MCF 10A (cell line): ENCODE measurements around the gene SERTAD3. TPM values are rescaled to one million over a fixed set of nuclear protein-coding genes. Genes with fewer than 3 reads are reported as not detected.

Experiments used
- BruUV-seq: library from RNA; stranded (reverse); fragments of 400-500 nt; replicated peaks from 2 replicates; lab custom pipeline; 2021; lab: Mats Ljungman, UMichigan
- CTCF ChIA-PET: fragments of 300-600 bp; sonication (Branson Sonifier 250); formaldehyde crosslinking; extraction: SDS; loops from one replicate; lab custom pipeline; 2021; ENCODE audit warnings: antibody characterized with exemption, inconsistent platforms; lab: Yijun Ruan, JAX
- POLR2A ChIA-PET: fragments of 300-600, 350-650 bp; sonication (Branson Sonifier 250); formaldehyde crosslinking; extraction: SDS; loops from one replicate; lab custom pipeline; 2020; ENCODE audit warnings: antibody characterized with exemption, inconsistent platforms; lab: Yijun Ruan, JAX
- DNase-seq: peaks from one replicate; pipeline ENCODE4 v3.0.0-alpha.2; 2018; ENCODE audit not compliant: unreplicated experiment
- H3K27ac Mint-ChIP-seq: one replicate; pipeline ENCODE4 v1.8.0; 2022; ENCODE audit warnings: mild to moderate bottlenecking, low read depth, mixed read lengths; ENCODE audit not compliant: unreplicated experiment
- H3K27me3 Mint-ChIP-seq: one replicate; pipeline ENCODE4 v1.8.0; 2022; ENCODE audit warnings: mixed read lengths; ENCODE audit not compliant: insufficient read depth, unreplicated experiment
- H3K36me3 Mint-ChIP-seq: one replicate; pipeline ENCODE4 v1.8.0; 2022; ENCODE audit warnings: mild to moderate bottlenecking, moderate library complexity, mixed read lengths; ENCODE audit not compliant: insufficient read depth, unreplicated experiment
- H3K4me1 Mint-ChIP-seq: one replicate; pipeline ENCODE4 v1.8.0; 2022; ENCODE audit warnings: mixed read lengths; ENCODE audit not compliant: insufficient read depth, unreplicated experiment
- H3K4me3 Mint-ChIP-seq: one replicate; pipeline ENCODE4 v1.8.0; 2022; ENCODE audit warnings: mild to moderate bottlenecking, moderate library complexity, mixed read lengths; ENCODE audit not compliant: unreplicated experiment
- H3K9me3 Mint-ChIP-seq: one replicate; pipeline ENCODE4 v1.8.0; 2022; ENCODE audit warnings: mixed read lengths; ENCODE audit not compliant: unreplicated experiment
- CTCF ChIP-seq: fragments of 200-600 bp; IDR thresholded peaks from one replicate; pipeline ENCODE4 v1.8.0; 2022; ENCODE audit warnings: antibody characterized with exemption, mild to moderate bottlenecking; ENCODE audit not compliant: unreplicated experiment
- intact Hi-C: fragments of 100-400 bp; cut with micrococcal nuclease; formaldehyde crosslinking; loops from 2 replicates; pipeline ENCODE4 v1.14.1; 2022
- total RNA-seq: library from RNA; stranded (reverse); gene quantifications from 2 replicates; pipeline ENCODE4 v1.2.3, GENCODE V29; 2022

The SERTAD3 gene
- total RNA-seq, 1 experiment from 2014 or later: 23.3 TPM

- ChIA-PET POLR2A (no interaction called here), CTCF (no interaction called here)
- Mint-ChIP-seq H3K27me3 (no peaks in the 10 kb centered on the region), H3K4me1 (no peaks in the 10 kb centered on the region), H3K9me3 (no peaks in the 10 kb centered on the region), H3K4me3 (no peak overlapping the region), H3K27ac (no peak overlapping the region), H3K36me3 (peaks cover 6% of the 10 kb centered on the region)
- no TSS peak for BruUV-seq
- DNase-seq: no peak
- intact Hi-C loops: no loop called here
- TF ChIP-seq CTCF: no peak
Observed at GRCh38 chr19:40472516-40472915, 28.4 kb upstream of the SERTAD3 start.

GRCh38 chr19:40471111-40471510 is 27.0 kb upstream of the SERTAD3 start:
- no peak overlapping the region for H3K27ac Mint-ChIP-seq
- ChIA-PET CTCF (no interaction called here), POLR2A (no interaction called here)
- peaks cover 6% of the 10 kb centered on the region for H3K36me3 Mint-ChIP-seq
- no peak overlapping the region for H3K4me3 Mint-ChIP-seq
- no peak for DNase-seq
- no peaks in the 10 kb centered on the region for H3K9me3 Mint-ChIP-seq
- no peaks in the 10 kb centered on the region for H3K27me3 Mint-ChIP-seq
- intact Hi-C loops: no loop called here
- peaks cover 6% of the 10 kb centered on the region for H3K4me1 Mint-ChIP-seq
- no peak for TF ChIP-seq CTCF
- no TSS peak for BruUV-seq

GRCh38 chr19:40469011-40469410 is 24.9 kb upstream of the SERTAD3 start:
- BruUV-seq: no TSS peak
- Mint-ChIP-seq H3K9me3 (no peaks in the 10 kb centered on the region), H3K36me3 (peaks cover 6% of the 10 kb centered on the region), H3K4me3 (no peak overlapping the region), H3K27me3 (no peaks in the 10 kb centered on the region), H3K4me1 (peaks cover 9% of the 10 kb centered on the region), H3K27ac (no peak overlapping the region)
- TF ChIP-seq CTCF: no peak
- DNase-seq: no peak
- intact Hi-C loops: no loop called here
- ChIA-PET CTCF (interaction anchor here (0.6 kb wide), 1 partner anchor 1223 kb away, joined by 3 read pairs; no protein-coding TSS in a partner anchor), POLR2A (interaction anchor here (1.2 kb wide), 1 partner anchor 137 kb away, joined by 4 read pairs; no protein-coding TSS in a partner anchor)

GRCh38 chr19:40466985-40467734 is 23.0 kb upstream of the SERTAD3 start, which contains the start of gene SPTBN4:
Gene SPTBN4 (plus strand): TSS chr19:40467001. CDS start chr19:40472622, 5,621 bp downstream.
- TF ChIP-seq CTCF: no peak
- no TSS peak for BruUV-seq

More at GRCh38 chr19:40466985-40467734, 23.0 kb upstream of the SERTAD3 start, which contains the start of gene SPTBN4:
- DNase-seq: no peak
- no peaks in the 10 kb centered on the region for H3K27me3 Mint-ChIP-seq
- H3K4me1 Mint-ChIP-seq: peaks cover 19% of the 10 kb centered on the region
- peak within 1 kb of the TSS; percentile 98 for H3K4me3 Mint-ChIP-seq
- intact Hi-C loops: no loop called here
- CTCF ChIA-PET: interaction anchor here (0.6 to 1.0 kb wide), 5 partner anchors 26 to 139 kb away, joined by 3 to 4 read pairs (median 3); no protein-coding TSS in a partner anchor
- no peaks in the 10 kb centered on the region for H3K9me3 Mint-ChIP-seq
- H3K36me3 Mint-ChIP-seq: peaks cover 6% of the 10 kb centered on the region
- H3K27ac Mint-ChIP-seq: peak within 1 kb of the TSS; percentile 92
- POLR2A ChIA-PET: interaction anchor here (0.6 to 4.6 kb wide), 6 partner anchors 24 to 739 kb away, joined by 3 to 94 read pairs (median 4); partner anchors contain the start of genes COQ8B and ITPKC
